ENCODE measurements around the gene TTC13. TPM values are rescaled to one million over a fixed set of nuclear protein-coding genes. Genes with fewer than 3 reads are reported as not detected.
A peak's percentile ranks its signal among the peaks of the same experiment; 100 is the strongest.
"Not testable (repeated sequence)": the region's sequence is repeated elsewhere in the genome, so short reads cannot be mapped to it uniquely, and the experiment has no call there.

TTC13 gene
- total and polyA plus RNA-seq, 4 donors: 2.6 to 17.5 (median 6.8) TPM

DNA sequence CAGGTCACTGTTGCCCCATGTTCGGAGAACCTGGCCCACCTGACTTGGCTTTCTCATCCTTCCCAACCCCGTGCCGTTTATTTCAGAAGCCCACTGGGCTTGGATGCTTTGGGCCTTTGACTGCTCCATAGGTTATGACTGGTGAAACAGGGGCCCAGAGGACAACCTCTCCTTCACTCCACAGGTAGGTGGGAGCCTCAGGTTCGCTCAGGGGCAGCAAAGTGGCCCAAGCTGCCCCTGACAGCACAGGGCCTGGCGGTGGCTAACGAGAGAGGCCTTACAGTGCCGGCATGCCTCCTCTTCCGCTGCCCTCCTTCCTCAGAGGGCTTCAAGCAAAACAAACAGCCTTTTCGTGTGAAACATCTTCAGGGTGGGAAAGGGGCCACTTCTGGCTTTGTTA lies 44.5 kb upstream of the TTC13 start:
- Histone ChIP-seq H3K9ac (ENCODE audit: low read depth in 1 of 2, low read length in 2 of 2) (no peak overlapping the region), H3K27me3 (ENCODE audit: control insufficient read depth in 4 of 4, insufficient read depth in 4 of 4, low read length in 3 of 4) (no peaks in the 10 kb centered on the region), H3K4me1 (ENCODE audit: control insufficient read depth in 4 of 4, insufficient read depth in 4 of 4, low read length in 3 of 4) (no peaks in the 10 kb centered on the region), H3K4me3 (ENCODE audit: low read depth in 1 of 3, low read length in 3 of 3) (no peak overlapping the region), H3K9me3 (ENCODE audit: control insufficient read depth in 4 of 4, low read length in 3 of 4) (no peaks in the 10 kb centered on the region), H3K27ac (ENCODE audit: low read depth in 1 of 2, low read length in 2 of 2) (no peak overlapping the region), H3K36me3 (ENCODE audit: control insufficient read depth in 4 of 4, insufficient read depth in 3 of 4, low read depth in 1 of 4, low read length in 3 of 4) (peaks cover 0 to 5% (median 0%) of the 10 kb centered on the region in 4 donors)
- WGBS: 97% methylated on average over 9 of the region's 9 CpGs
- TF ChIP-seq JUND (IDR thresholded peaks at IDR 0.05): no peak
- no peak for TF ChIP-seq TAF1 (conservative IDR thresholded peaks at IDR 0.05)
- no peak for TF ChIP-seq SP1 (IDR thresholded peaks at IDR 0.05)
- no peak for TF ChIP-seq EGR1 (IDR thresholded peaks at IDR 0.05; ENCODE audit: low read depth in 2 of 2)
- no peak for TF ChIP-seq NR2F2 (IDR thresholded peaks at IDR 0.05)
- TF ChIP-seq, protein P1, sequence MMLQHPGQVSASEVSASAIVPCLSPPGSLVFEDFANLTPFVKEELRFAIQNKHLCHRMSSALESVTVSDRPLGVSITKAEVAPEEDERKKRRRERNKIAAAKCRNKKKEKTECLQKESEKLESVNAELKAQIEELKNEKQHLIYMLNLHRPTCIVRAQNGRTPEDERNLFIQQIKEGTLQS (IDR thresholded peaks at IDR 0.05): no peak
- no peak for TF ChIP-seq RXRA (IDR thresholded peaks at IDR 0.05)
- TF ChIP-seq, protein P2, sequence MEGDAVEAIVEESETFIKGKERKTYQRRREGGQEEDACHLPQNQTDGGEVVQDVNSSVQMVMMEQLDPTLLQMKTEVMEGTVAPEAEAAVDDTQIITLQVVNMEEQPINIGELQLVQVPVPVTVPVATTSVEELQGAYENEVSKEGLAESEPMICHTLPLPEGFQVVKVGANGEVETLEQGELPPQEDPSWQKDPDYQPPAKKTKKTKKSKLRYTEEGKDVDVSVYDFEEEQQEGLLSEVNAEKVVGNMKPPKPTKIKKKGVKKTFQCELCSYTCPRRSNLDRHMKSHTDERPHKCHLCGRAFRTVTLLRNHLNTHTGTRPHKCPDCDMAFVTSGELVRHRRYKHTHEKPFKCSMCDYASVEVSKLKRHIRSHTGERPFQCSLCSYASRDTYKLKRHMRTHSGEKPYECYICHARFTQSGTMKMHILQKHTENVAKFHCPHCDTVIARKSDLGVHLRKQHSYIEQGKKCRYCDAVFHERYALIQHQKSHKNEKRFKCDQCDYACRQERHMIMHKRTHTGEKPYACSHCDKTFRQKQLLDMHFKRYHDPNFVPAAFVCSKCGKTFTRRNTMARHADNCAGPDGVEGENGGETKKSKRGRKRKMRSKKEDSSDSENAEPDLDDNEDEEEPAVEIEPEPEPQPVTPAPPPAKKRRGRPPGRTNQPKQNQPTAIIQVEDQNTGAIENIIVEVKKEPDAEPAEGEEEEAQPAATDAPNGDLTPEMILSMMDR (IDR thresholded peaks at IDR 0.05; ENCODE audit: low read depth, low read length, missing input control): no peak
- no peak for TF ChIP-seq HNF4G (IDR thresholded peaks at IDR 0.05)
- TF ChIP-seq GABPA (IDR thresholded peaks at IDR 0.05 in 1 of 2, conservative IDR thresholded peaks at IDR 0.05 in 1 of 2): no peak
- no peak for TF ChIP-seq RAD21 (IDR thresholded peaks at IDR 0.05)
- DNase-seq (ENCODE audit: low spot score): peak; percentile 20

DNA sequence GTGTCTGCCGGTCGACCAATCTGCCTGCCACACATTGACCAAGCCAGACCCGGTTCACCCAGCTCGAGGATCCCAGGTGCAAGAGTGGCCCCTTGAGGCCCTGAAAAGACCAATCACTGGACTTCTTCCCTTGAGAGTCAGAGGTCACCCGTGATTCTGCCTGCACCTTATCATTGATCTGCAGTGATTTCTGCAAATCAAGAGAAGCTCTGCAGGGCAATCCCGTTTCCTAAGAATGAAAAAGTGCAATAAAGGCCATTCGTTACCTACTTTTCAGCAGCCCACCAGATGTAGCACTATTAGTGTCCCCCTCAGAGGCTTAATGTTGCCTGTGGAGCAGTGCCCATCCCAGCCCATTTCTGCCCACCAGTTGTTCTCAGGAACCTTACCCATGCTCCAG lies 43.9 kb upstream of the TTC13 start:
- peak; percentile 1 for DNase-seq (ENCODE audit: low spot score)
- not testable (repeated sequence) for H3K4me3 ChIP-seq (ENCODE audit: low read depth in 1 of 3, low read length in 3 of 3); H3K4me1 ChIP-seq (ENCODE audit: control insufficient read depth in 4 of 4, insufficient read depth in 4 of 4, low read length in 3 of 4); H3K36me3 ChIP-seq (ENCODE audit: control insufficient read depth in 4 of 4, insufficient read depth in 3 of 4, low read depth in 1 of 4, low read length in 3 of 4); H3K27me3 ChIP-seq (ENCODE audit: control insufficient read depth in 4 of 4, insufficient read depth in 4 of 4, low read length in 3 of 4); H3K9me3 ChIP-seq (ENCODE audit: control insufficient read depth in 4 of 4, low read length in 3 of 4); H3K27ac ChIP-seq (ENCODE audit: low read depth in 1 of 2, low read length in 2 of 2); H3K9ac ChIP-seq (ENCODE audit: low read depth in 1 of 2, low read length in 2 of 2)
- WGBS: 95% methylated on average over 7 of the region's 7 CpGs

DNA sequence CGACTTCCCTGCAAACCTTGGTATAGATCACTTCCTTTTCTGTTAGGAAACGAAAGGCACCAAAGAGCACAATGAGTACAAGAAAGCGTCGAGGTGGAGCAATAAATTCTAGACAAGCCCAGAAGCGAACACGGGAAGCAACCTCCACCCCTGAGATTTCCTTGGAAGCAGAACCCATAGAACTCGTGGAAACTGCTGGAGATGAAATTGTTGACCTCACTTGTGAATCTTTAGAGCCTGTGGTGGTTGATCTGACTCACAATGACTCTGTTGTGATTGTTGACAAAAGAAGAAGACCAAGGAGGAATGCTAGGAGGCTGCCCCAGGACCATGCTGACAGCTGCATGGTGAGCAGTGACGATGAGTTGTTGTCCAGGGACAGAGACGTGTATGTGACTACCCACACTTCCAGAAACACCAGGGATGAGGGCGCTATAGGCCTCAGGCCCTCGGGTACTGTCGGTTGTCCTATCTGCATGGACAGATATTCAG lies 42.9 kb upstream of the TTC13 start:
- DNase-seq (ENCODE audit: low spot score): peak; percentile 5
- Histone ChIP-seq H3K9me3 (ENCODE audit: control insufficient read depth in 4 of 4, low read length in 3 of 4) (no peaks in the 10 kb centered on the region), H3K4me3 (ENCODE audit: low read depth in 1 of 3, low read length in 3 of 3) (no peak overlapping the region), H3K4me1 (ENCODE audit: control insufficient read depth in 4 of 4, insufficient read depth in 4 of 4, low read length in 3 of 4) (no peaks in the 10 kb centered on the region), H3K27me3 (ENCODE audit: control insufficient read depth in 4 of 4, insufficient read depth in 4 of 4, low read length in 3 of 4) (no peaks in the 10 kb centered on the region), H3K36me3 (ENCODE audit: control insufficient read depth in 4 of 4, insufficient read depth in 3 of 4, low read depth in 1 of 4, low read length in 3 of 4) (peaks cover 0 to 5% (median 0%) of the 10 kb centered on the region in 4 donors), H3K9ac (ENCODE audit: low read depth in 1 of 2, low read length in 2 of 2) (no peak overlapping the region), H3K27ac (ENCODE audit: low read depth in 1 of 2, low read length in 2 of 2) (no peak overlapping the region)
- WGBS: 90% methylated on average over 12 of the region's 12 CpGs
- no peak for TF ChIP-seq EGR1 (IDR thresholded peaks at IDR 0.05; ENCODE audit: low read depth in 2 of 2)
- no peak for TF ChIP-seq HNF4A (conservative IDR thresholded peaks at IDR 0.05)
- no peak for TF ChIP-seq GABPA (IDR thresholded peaks at IDR 0.05 in 1 of 2, conservative IDR thresholded peaks at IDR 0.05 in 1 of 2)
- TF ChIP-seq RXRA (IDR thresholded peaks at IDR 0.05): no peak
- TF ChIP-seq YY1 (IDR thresholded peaks at IDR 0.05): no peak
- no peak for TF ChIP-seq JUND (IDR thresholded peaks at IDR 0.05)
- TF ChIP-seq, protein P3, sequence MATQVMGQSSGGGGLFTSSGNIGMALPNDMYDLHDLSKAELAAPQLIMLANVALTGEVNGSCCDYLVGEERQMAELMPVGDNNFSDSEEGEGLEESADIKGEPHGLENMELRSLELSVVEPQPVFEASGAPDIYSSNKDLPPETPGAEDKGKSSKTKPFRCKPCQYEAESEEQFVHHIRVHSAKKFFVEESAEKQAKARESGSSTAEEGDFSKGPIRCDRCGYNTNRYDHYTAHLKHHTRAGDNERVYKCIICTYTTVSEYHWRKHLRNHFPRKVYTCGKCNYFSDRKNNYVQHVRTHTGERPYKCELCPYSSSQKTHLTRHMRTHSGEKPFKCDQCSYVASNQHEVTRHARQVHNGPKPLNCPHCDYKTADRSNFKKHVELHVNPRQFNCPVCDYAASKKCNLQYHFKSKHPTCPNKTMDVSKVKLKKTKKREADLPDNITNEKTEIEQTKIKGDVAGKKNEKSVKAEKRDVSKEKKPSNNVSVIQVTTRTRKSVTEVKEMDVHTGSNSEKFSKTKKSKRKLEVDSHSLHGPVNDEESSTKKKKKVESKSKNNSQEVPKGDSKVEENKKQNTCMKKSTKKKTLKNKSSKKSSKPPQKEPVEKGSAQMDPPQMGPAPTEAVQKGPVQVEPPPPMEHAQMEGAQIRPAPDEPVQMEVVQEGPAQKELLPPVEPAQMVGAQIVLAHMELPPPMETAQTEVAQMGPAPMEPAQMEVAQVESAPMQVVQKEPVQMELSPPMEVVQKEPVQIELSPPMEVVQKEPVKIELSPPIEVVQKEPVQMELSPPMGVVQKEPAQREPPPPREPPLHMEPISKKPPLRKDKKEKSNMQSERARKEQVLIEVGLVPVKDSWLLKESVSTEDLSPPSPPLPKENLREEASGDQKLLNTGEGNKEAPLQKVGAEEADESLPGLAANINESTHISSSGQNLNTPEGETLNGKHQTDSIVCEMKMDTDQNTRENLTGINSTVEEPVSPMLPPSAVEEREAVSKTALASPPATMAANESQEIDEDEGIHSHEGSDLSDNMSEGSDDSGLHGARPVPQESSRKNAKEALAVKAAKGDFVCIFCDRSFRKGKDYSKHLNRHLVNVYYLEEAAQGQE (IDR thresholded peaks at IDR 0.05): no peak
- TF ChIP-seq, protein P4, sequence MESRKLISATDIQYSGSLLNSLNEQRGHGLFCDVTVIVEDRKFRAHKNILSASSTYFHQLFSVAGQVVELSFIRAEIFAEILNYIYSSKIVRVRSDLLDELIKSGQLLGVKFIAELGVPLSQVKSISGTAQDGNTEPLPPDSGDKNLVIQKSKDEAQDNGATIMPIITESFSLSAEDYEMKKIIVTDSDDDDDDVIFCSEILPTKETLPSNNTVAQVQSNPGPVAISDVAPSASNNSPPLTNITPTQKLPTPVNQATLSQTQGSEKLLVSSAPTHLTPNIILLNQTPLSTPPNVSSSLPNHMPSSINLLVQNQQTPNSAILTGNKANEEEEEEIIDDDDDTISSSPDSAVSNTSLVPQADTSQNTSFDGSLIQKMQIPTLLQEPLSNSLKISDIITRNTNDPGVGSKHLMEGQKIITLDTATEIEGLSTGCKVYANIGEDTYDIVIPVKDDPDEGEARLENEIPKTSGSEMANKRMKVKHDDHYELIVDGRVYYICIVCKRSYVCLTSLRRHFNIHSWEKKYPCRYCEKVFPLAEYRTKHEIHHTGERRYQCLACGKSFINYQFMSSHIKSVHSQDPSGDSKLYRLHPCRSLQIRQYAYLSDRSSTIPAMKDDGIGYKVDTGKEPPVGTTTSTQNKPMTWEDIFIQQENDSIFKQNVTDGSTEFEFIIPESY (IDR thresholded peaks at IDR 0.05): no peak
- no peak for TF ChIP-seq SP1 (IDR thresholded peaks at IDR 0.05)
- TF ChIP-seq FOXA1 (IDR thresholded peaks at IDR 0.05): no peak
- TF ChIP-seq, protein P2 (IDR thresholded peaks at IDR 0.05; ENCODE audit: low read depth, low read length, missing input control): no peak
- TF ChIP-seq HNF4G (IDR thresholded peaks at IDR 0.05): no peak
- no peak for TF ChIP-seq TAF1 (conservative IDR thresholded peaks at IDR 0.05)
- TF ChIP-seq RAD21 (IDR thresholded peaks at IDR 0.05): no peak
- TF ChIP-seq, protein P5, sequence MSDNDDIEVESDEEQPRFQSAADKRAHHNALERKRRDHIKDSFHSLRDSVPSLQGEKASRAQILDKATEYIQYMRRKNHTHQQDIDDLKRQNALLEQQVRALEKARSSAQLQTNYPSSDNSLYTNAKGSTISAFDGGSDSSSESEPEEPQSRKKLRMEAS (IDR thresholded peaks at IDR 0.05): no peak
- TF ChIP-seq NR2F2 (IDR thresholded peaks at IDR 0.05): no peak
- no peak for TF ChIP-seq FOXA2 (IDR thresholded peaks at IDR 0.05)
